ENCODE results near the gene PRDM16.

- TF ChIP-seq CTCF (IDR thresholded peaks at IDR 0.05) (no peak), POLR2A (IDR thresholded peaks at IDR 0.05) (no peak)
Measured at GRCh38 chr1:3128431-3129132, 59.6 kb downstream of the PRDM16 start.

All from thyroid gland (tissue), 4 donors.